EH (cell line): ENCODE results near the gene ICAM3.
"Not testable (repeated sequence)": the region's sequence is repeated elsewhere in the genome, so short reads cannot be mapped to it uniquely, and the experiment has no call there.

Source experiments
- DNase-seq: peaks from one replicate; pipeline ENCODE4 v3.0.0-alpha.2; 2015; ENCODE audit warnings: low read depth

ICAM3 gene

DNA sequence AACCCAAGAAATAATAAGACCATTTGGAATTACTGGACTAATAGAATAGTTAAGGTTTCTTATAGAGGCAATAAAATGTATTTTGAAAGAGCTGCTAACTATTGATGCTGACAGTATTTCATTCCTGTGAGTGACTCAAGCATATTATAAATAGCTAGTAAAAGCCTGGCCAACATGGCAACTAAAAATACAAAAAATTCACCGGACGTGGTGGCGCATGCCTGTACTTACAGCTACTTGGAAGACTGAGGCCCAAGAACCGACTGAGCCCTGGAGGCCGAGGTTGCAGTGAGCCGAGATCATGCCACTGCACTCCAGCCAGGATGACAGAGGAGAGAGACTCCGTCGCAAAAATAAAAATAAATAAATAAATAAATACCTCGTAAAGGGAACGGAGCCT lies 5.4 kb upstream of the ICAM3 start:
- peak; percentile 87 for DNase-seq

DNA sequence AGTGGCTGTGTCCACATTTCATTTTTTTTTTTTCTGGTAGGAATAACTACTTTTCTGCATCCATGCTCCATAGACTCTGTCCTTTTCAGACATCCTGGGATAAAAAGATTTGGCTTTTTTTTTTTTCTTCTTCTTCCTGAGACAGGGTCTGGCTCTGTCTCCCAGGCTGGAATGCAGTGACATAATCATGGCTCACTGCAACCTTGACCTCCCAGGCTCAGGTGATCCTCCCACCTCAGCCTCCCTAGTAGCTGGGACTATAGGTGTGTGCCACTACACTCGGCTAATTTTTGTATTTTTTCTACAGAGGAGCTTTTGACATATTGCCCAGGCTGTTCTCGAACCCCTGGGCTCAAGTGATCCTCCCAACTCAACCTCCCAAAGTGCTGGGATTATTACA lies 4.1 kb upstream of the ICAM3 start:
- DNase-seq, result peak; percentile 5

DNA sequence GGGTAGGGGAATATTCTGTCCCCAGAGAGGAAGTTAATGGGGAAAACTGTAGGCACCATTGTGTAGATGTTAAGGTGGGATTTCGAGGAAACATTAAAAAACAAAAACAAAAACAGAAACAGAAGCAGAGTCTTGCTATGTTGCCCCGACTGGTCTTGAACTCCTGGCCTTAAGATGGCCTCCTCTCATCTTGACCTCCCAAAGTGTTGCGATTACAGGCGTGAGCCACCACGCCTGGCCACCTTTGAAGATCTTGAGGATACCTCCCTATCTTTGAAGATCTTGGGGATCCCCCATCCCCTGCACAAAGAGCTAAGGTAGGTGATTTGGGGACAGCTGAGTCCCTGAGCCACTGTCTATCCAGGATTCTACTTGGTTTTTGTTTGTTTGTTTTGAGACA lies 553 bp upstream of the ICAM3 start:
- no peak for DNase-seq

DNA sequence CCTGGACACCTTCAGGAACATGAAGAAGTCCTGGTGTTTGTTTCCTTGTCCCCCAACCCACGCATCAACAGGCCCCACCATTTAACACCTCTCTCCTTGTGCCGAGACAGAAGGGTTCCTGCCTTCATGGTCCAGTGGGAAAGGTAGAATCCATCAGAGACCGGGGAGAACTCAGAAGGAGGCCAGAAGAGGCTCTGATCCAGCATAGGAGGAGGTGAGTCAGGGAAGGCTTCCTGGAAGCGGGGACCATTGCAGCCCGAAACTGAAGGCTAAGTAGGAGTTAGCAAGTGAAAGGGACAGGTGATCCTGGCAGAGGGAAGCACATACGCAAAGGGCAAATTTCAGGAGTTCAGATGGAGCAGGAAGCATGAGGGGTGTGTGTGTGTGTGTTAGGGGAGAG lies 484 bp downstream of the ICAM3 start:
- DNase-seq, result no peak

DNA sequence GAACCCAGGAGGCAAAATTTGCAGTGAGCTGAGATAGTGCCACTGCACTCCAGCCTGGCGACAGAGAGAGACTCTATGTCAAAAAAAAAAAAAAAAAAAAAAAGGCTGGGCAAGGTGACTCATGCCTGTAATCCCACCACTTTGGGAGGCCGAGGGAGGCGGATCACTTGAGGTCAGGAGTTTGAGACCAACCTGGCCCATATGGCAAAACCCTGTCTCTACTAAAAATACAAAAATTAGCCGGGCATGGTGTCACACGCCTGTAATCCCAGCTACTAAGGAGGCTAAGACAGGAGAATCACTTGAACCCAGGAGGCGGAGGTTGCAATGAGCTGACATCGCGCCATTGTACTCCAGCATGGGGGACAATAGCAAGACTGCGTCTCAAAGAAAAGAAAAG lies 2.7 kb downstream of the ICAM3 start:
- not testable (repeated sequence) for DNase-seq

DNA sequence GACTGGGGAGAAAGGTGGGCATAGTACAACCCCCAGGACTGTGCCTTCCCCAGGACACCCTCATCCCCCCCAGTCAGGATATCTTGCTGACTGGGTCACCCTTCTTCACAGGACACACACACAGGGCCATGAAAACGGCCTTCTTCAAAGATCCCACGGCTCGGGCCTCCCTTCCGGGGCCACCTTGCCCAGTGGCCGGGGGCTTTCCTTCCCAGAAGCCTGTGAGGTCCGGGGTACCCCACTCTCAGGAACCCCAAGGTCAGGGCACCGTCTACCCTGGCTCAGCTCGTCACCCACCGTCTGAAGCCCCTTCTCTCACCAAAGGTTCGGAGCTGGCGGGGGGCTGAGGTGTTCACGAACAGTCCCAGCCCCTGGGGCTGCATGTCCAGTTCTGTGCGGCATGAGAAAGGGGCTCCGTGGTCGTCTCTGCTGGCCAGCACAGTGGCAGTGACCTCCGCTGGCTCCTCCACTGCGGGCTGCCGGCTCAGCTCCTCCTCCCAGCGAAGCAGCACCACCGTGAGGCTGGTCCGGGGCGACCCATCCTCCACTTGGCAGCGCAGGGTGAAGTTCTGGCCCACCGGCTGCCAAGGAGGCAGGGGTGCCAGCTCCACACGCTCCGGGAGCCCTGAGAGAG lies 4.0 kb downstream of the ICAM3 start:
- DNase-seq, result no peak

DNA sequence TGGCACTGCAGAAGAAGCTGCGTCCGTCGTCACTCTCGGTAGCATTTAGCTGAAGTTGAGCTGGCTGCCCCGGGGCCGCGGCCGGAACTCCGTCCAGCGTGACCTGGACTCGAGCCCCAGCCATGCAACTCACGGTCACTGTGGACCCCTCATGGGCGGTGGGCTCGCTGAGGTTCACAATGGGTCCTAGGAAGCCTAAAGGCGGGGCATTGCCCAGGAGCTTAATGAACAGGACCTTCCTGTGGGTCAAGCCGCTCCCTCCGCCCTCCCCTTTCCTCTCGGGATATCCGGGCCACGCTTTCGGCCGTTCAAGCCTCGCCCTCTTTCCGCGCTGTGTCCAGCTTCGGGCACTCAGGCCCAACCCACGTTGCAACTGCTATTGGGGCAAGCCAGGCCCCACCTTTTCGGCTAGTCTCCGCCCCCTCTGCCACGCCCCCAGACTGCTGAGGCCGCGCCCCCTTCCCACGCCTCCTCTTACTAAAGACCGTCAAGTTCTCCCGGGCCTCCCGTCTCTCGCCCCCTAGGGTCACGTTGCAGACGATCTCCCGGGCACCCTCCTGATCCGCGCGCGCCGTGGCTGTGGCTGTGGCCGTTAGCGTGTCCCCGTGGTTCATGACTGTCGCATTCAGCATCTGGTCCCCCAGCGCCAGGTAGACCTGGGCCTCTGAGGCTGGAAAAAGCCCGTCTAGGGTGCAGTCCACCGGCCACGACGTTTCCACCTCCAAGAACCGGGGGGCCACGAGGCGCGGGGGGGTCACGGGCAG lies 4.7 kb downstream of the ICAM3 start:
- DNase-seq, result peak; percentile 97

DNA sequence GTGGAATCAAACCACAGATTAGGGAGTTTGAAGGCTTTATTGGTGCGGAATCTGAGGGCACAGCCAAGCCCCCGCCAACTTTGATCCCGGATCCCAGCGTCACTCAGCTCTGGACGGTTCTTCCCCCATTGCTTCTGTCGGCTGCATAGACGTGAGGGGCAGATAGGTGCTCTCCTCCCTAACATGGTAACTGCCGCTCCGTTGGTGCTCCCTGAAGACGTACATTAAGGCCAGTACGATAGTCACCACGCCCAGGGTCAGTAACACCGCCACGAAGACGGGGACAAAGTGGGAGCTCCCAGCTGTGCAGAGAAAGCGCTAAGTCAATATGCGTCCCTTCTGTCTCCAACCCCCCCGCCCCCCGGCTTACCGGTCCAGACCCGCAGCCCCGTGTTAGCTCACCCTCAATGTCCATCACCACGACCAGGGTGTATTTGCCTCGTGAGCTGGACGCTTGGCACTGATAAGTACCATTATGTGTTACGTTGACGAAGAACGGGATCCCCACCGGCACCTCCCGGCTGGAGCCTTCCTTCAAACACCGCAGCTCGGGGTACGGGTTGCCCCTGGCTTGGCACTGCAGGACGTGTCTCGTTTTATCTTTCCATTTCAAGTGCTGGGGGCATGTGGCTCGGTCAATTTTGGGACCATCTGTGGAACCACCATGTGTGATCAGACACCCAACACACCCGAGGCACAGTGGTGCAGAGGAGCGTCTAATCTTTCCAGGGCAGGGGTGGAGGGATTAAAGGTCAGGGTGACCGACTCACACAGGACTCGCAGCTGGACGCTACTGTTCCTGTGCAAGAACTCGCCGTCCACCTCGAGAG lies 5.5 kb downstream of the ICAM3 start:
- peak; percentile 13 for DNase-seq

DNA sequence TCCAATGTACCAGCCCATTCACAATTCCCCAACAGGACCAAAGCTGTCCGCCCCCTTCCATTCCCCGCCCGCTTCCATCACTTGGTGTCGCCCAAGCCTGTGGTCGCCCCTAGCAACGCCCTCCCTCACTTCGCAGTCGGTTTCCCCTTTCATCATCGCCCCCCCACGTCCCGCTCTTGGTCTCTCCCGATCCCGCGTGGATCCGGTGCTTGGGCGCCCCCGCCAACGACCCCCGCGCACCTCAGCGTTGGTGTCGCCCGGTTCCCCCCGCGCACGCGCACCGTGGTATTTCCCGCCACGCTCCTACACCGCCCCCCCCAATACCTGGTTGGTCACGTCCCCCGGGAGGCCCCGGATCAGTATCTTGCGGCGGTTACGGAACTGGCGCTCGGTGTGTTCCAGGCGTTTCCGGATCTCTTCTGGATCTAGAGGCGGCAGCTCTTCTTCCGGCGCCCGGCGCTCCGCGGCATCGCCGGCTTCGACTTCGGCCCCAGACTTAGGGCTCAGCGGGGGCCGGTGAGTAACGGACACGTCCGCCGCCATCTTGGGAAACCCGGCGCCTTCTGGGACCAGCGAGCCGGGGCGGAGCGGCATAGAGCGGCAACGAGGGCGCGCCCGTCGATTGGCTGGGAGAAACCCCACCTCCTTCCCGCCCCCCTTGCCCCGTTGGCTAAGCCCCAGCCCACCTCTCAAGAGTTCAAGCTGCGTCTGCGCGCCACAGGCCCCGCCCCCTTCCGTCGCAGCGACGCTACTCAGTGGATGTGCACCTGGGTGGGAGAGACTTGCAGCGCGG lies 6.3 kb downstream of the ICAM3 start, which contains the start of gene RAVER1:
Gene RAVER1, minus strand, starts transcription at position 565 of the 793 bp plus-strand sequence. Its CDS starts 22 bp downstream, at position 543.
- DNase-seq, result peak; percentile 98

DNA sequence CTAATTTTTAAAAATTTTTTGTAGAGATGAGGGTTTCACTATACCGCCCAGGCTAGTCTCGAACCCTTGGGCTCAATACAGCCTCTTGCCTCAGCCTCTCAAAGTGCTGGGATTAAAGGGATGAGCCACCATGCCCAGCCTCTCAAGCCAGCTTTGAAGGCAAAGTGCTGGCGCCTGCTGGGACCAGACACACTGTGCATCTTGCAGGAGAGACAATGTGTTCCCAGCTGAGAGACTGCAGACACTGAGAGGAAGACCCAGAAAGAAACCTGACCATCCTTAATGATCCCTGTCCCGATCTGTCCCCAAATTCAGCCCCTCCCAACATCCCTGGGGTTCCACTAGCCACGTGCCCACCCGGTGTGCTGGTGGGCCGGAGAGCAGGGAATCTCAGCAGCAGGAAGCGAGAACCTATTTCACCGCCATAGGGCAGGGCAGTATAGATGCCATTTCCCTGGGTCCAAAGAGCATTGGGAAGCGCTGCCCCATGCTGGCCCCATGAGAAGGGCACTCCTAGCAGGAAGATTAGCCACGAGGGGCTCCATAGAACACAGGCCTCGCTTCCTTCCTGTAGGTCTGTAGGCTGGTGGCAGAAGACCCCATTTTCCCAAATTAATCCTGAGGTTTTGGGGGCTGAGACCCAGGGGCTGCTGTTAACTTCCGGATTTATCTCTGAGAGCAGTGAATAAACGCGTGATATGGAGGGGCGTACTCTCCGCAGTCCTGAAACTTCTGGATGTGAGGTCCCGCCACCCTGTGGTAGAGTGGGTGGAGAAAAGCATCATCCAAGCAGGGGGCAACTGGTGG lies 7.1 kb downstream of the ICAM3 start:
- no peak for DNase-seq

DNA sequence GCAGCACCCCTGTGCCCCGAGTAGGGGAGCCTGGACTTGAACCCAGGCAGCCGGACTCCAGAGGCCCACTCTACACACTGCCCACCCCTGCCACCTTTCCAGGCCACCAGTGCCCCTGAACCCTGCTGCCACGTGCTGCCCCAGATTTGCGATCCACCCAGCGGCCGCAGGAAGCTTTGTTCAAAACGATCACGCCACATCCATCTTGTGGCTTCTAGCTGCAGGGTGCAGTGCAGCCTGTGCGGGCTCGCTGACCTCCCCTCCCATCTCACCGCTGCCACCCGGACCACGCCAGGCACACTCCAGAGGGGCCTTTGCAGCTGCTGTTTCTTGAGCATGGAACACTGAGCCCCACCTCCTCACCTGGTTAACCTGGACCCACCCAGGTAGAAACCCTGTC lies 9.9 kb downstream of the ICAM3 start:
- DNase-seq, result no peak

DNA sequence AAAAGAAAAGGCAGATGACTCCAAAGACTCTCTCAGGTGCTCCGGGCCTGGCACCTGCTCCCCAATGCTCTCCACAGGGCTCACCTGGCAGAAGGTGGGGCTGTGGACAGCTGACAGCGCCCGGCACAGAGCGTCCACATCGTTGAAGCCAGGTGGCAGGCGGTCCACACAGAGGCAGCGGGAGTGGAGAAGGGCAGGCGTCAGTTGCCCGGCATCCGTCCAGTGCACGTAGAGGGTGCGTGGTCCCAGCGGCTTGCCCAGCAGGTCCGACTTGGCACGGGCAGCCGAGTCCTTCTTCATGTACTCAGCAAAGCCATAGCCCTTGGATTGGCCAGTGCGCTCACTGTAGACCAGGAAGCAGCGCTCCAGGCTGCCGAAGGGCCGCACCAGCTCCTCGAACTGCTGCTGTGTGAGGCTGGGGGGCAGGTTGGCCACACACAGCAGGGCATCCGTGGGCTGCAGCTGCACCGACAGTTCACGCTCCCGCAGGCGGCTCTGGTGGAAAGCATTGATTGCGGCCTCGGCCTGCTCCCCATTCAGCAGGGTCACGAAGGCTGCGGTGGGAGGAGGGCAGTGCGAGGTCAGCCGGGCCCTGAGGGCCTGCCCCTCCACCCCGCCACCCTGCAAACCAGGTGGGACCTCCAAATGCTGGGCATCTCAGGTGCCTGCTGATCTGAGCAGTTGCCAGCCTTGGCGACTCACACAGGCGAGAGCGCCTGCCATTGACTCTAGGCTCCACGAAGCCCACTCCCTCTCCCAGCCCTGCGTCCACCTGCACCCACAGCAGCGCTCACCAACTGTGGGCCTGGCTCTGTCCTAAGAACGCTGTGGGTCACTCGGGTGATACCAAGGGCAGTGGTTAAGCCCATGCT lies 10.6 kb downstream of the ICAM3 start:
- DNase-seq, result no peak

DNA sequence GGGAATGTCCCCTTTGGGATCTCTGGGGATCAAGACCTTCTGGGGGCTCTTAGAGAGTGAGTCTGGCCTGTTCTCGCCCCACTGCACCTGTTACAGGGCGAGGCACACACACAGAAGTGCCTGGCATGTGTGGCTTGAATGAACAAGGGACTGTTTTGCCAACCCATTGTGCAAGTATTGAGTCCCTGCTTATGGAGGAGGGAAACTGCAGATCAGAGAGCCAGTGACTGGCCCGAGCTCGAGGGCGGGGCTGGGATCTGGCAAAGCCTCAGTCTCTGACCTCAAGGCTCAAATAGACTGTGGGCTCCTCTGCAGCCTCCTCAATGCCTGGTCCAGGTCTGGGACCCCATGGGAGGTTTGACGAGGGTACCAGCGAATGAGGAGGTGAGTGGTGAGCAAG lies 11.6 kb downstream of the ICAM3 start:
- DNase-seq, result no peak

DNA sequence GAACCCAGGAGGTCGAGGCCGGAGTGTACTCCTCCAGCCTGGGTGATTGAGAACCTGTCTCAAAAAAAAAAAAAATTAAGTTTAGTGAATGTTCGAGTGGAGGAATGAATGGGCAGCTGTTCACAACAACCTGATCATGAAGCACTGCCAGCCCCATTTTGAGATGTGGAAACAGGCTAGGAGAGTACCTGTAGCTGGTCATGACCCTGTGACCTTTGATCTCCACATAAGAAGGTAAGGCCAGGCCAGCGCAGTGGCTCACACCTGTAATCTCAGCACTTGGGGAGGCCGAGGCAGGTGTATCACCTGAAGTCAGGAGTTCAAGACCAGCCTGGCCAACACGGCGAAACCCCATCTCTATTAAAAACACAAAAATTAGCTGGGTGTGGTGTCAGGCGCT lies 13.7 kb downstream of the ICAM3 start:
- DNase-seq, result no peak

DNA sequence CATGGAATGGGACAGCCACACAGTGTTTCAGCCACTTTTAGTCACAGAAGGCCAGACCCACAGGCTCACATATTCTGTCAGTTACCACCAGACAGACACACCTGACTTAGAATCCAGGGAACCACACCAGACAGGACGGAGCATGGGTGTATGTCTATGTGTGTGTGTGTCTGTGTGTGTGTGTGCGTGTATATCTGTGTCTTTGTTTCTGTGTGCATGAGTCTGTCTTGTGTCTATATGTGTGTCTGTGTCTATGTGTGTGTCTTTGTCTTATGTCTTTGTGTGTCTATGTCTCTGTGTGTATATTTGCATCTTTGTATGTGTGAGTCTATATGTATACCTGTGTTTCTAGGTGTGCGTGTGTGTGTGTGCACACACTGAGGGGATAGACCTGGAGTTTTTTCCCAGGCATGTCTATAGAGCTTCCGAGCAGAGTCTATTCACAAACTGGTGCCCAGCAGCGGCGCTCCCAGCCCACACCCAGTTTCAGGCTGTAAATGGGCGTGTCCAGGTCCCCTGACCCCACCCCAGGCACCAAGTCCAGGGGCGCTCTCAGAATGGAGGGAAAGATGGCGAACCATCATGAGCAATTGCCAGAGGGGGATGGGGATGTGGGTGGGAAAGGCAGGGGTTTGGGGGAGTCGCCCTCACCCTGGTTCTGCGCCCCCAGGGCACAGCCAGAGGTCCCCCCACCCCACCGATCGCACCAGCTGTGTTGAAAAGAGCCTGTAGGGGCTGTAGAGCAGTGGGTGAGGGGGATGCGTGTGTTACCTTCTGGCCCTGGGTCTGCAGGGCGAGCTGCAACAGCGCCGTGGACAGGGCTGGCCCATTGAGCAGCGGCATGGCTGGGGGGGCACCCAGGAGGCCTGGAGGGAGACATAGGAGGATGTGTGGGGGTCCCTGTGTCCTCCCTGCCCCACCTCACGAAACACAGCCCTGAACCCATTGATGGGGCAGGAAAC lies 17.3 kb downstream of the ICAM3 start:
- no peak for DNase-seq

DNA sequence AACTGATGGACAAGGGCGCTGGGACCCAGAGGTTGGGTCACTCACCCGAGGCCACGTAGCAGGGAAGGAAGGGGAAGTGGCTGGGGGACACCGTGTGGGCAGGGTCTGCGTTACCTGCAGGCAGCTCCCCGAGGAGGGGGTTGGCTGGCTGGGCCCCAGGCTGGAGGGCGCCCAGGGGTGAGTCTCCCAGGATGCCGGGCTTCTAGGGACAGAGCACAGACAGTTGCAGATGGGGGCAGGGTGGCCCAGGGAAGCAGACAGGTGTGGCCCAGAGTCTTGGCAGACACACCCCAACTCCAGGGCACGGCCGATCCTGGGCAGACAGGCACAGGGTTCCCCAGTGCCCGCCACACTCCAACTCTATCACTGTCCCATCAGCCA lies 18.0 kb downstream of the ICAM3 start:
- DNase-seq, result no peak

DNA sequence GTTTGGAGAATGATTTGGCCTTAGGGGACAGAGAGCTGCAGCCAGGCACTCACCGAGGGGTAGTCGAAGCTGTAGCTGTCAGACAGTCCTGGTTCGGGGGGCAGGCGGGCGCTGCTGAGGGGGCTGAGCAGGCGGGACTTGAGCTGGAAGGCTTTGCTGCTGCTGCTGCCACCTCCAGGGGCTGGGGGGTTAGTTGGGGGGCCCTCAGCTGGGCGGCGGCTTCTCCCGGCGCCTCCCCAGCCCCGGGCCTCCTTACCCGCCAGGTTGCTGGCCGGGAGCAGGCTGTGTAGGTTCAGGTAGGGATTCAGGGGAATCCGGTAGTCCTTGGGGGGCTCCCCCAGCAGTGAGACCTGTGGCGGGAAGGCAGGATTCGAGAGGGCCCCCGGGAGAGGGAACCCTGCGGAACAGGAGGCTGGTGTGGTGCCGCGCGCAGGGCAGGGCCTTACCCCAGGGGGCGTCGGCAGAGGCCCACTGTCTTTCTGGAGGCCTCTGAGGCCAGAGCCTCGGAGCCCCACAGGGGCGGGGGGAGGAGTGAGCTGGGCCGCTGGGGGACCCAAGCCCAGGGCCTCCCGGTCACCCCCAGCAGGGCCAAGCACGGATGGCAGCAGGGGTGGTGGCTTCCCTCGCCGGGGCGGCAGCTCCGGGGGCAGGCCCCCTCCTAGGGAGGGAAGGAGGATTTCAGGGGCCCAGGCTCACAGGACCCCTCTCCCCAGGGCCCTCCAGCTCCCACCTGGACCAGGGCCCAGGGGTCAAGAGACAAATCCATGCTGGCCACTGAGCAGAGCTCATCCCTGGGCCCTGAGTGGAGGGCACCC lies 18.6 kb downstream of the ICAM3 start:
- DNase-seq, result no peak
